ENCODE data around the gene MRPS7.
"Not testable (repeated sequence)": the region's sequence is repeated elsewhere in the genome, so short reads cannot be mapped to it uniquely, and the experiment has no call there.

MRPS7 gene

GRCh38 chr17:75244133-75244866, 17.4 kb upstream of the MRPS7 start:
- no peak for FAIRE-seq

- FAIRE-seq: no peak
Observed at GRCh38 chr17:75245011-75245410, 16.7 kb upstream of the MRPS7 start.

GRCh38 chr17:75246404-75246803, 15.3 kb upstream of the MRPS7 start:
- FAIRE-seq: no peak

- FAIRE-seq: no peak
Observed at GRCh38 chr17:75249564-75249963, 12.1 kb upstream of the MRPS7 start.

- no peak for FAIRE-seq
Observed at GRCh38 chr17:75250009-75250471, 11.6 kb upstream of the MRPS7 start.

- no peak for FAIRE-seq
Observed at GRCh38 chr17:75252039-75252816, 9.5 kb upstream of the MRPS7 start.

- FAIRE-seq: not testable (repeated sequence)
Observed at GRCh38 chr17:75255954-75256698, 5.6 kb upstream of the MRPS7 start.

GRCh38 chr17:75257228-75257627, 4.5 kb upstream of the MRPS7 start:
- not testable (repeated sequence) for FAIRE-seq

- no peak for FAIRE-seq
Observed at GRCh38 chr17:75260641-75261335, 891 bp upstream of the MRPS7 start.

GRCh38 chr17:75262112-75262606, 480 bp downstream of the MRPS7 start:
- FAIRE-seq: no peak

- FAIRE-seq: no peak
Observed at GRCh38 chr17:75263055-75263454, 1.4 kb downstream of the MRPS7 start.

- no peak for FAIRE-seq
Observed at GRCh38 chr17:75265614-75266315, 4.1 kb downstream of the MRPS7 start.

GRCh38 chr17:75266316-75267152, 4.9 kb downstream of the MRPS7 start:
- no peak for FAIRE-seq

GRCh38 chr17:75267153-75267410, 5.4 kb downstream of the MRPS7 start:
- no peak for FAIRE-seq

GRCh38 chr17:75267411-75268232, 5.9 kb downstream of the MRPS7 start:
- no peak for FAIRE-seq

- FAIRE-seq: no peak
Observed at GRCh38 chr17:75269844-75270217, 8.2 kb downstream of the MRPS7 start.

GRCh38 chr17:75270218-75270965, 8.7 kb downstream of the MRPS7 start:
- no peak for FAIRE-seq

GRCh38 chr17:75270966-75271232, 9.2 kb downstream of the MRPS7 start, which contains the start of gene MIF4GD:
TSS of gene MIF4GD (minus strand) at chr17:75271231. CDS start at chr17:75270195, 1,036 bp downstream.
- no peak for FAIRE-seq

GRCh38 chr17:75271233-75271954, 9.7 kb downstream of the MRPS7 start:
- FAIRE-seq: no peak
